Right atrium auricular region (tissue), 2 donors: Measurements from ENCODE around the gene NEU1. TPM values are rescaled to one million over a fixed set of nuclear protein-coding genes. Genes with fewer than 3 reads are reported as not detected.

Experiments used
- DNase-seq: peaks from one replicate; pipeline ENCODE4 v3.0.0-alpha.2; 2019; ENCODE audit warnings: low spot score
- H3K27ac ChIP-seq, 2 donors: fragments of 200-600 bp; sonication (generic); 1 replicate in 1 of 2; 2 replicates in 1 of 2; pipeline ENCODE4 v1.5.1; 2016 to 2019
- H3K27me3 ChIP-seq, 2 donors: fragments of 200-600 bp; sonication (generic); one replicate each; pipeline versions ENCODE4 v1.5.1 to v1.6.0; 2017 to 2019
- H3K36me3 ChIP-seq: fragments of 200-600 bp; sonication (generic); one replicate; pipeline ENCODE4 v1.5.1; 2016
- H3K4me1 ChIP-seq, 2 donors: fragments of 200-600 bp; sonication (generic); one replicate each; pipeline versions ENCODE4 v1.5.1 to v1.6.0; 2017 to 2019
- H3K4me3 ChIP-seq, 2 donors: fragments of 200-600 bp; sonication (generic); 1 replicate in 1 of 2; 2 replicates in 1 of 2; pipeline ENCODE4 v1.5.1; 2017 to 2019; ENCODE audit warnings: mild to moderate bottlenecking in 1 of 2, moderate library complexity in 1 of 2
- H3K9me3 ChIP-seq, 2 donors: fragments of 200-600 bp; sonication (generic); one replicate each; pipeline ENCODE4 v1.5.1; 2019
- CTCF ChIP-seq, 2 donors: fragments of 200-600 bp; sonication (generic); IDR thresholded peaks; one replicate each; pipeline ENCODE4 v1.5.1; 2019; ENCODE audit warnings: antibody characterized with exemption in 2 of 2
- total RNA-seq, 2 donors: library from RNA; depleted of rRNA; stranded (reverse); fragments of >200 nt; gene quantifications; one replicate each; pipeline ENCODE4 v1.1.0, GENCODE V29; 2016

NEU1 gene
- total RNA-seq, 2 donors from 2014 or later, result 28.0 to 37.7 TPM

- Histone ChIP-seq H3K9me3 (no peaks in the 10 kb centered on the region), H3K27me3 (no peaks in the 10 kb centered on the region), H3K4me3 (no peak overlapping the region), H3K27ac (no peak overlapping the region), H3K4me1 (no peaks in the 10 kb centered on the region), H3K36me3 (peaks cover 52% of the 10 kb centered on the region)
- DNase-seq, result no peak
- no peak for TF ChIP-seq CTCF (IDR thresholded peaks at IDR 0.05)
Observed at GRCh38 chr6:31881136-31881859, 18.7 kb upstream of the NEU1 start.

GRCh38 chr6:31880616-31881015, 18.0 kb upstream of the NEU1 start:
- no peak overlapping the region for H3K27ac ChIP-seq
- TF ChIP-seq CTCF (IDR thresholded peaks at IDR 0.05), result no peak
- peaks cover 52% of the 10 kb centered on the region for H3K36me3 ChIP-seq
- H3K27me3 ChIP-seq, result no peaks in the 10 kb centered on the region
- H3K4me3 ChIP-seq, result no peak overlapping the region
- no peak for DNase-seq
- H3K4me1 ChIP-seq, result no peaks in the 10 kb centered on the region
- H3K9me3 ChIP-seq, result no peaks in the 10 kb centered on the region

GRCh38 chr6:31879901-31880300, 17.3 kb upstream of the NEU1 start:
- H3K27me3 ChIP-seq, result no peaks in the 10 kb centered on the region
- peaks cover 52% of the 10 kb centered on the region for H3K36me3 ChIP-seq
- H3K9me3 ChIP-seq, result no peaks in the 10 kb centered on the region
- TF ChIP-seq CTCF (IDR thresholded peaks at IDR 0.05), result no peak
- no peak for DNase-seq
- H3K27ac ChIP-seq, result no peak overlapping the region
- no peak overlapping the region for H3K4me3 ChIP-seq
- H3K4me1 ChIP-seq, result no peaks in the 10 kb centered on the region

- H3K4me1 ChIP-seq, result no peaks in the 10 kb centered on the region
- DNase-seq, result no peak
- no peaks in the 10 kb centered on the region for H3K9me3 ChIP-seq
- no peak for TF ChIP-seq CTCF (IDR thresholded peaks at IDR 0.05)
- H3K36me3 ChIP-seq, result peaks cover 44% of the 10 kb centered on the region
- H3K4me3 ChIP-seq, result no peak overlapping the region
- H3K27me3 ChIP-seq, result no peaks in the 10 kb centered on the region
- H3K27ac ChIP-seq, result no peak overlapping the region
Observed at GRCh38 chr6:31879143-31879542, 16.5 kb upstream of the NEU1 start.

- Histone ChIP-seq H3K36me3 (peaks cover 40% of the 10 kb centered on the region), H3K27me3 (no peaks in the 10 kb centered on the region), H3K27ac (no peak within 1 kb of the TSS), H3K4me3 (no peak within 1 kb of the TSS), H3K4me1 (no peaks in the 10 kb centered on the region), H3K9me3 (no peaks in the 10 kb centered on the region)
- no peak for TF ChIP-seq CTCF (IDR thresholded peaks at IDR 0.05)
- no peak for DNase-seq
Observed at GRCh38 chr6:31878726-31879125, 16.1 kb upstream of the NEU1 start, which contains the start of gene SLC44A4. TSS of gene SLC44A4 (minus strand) at chr6:31878997. CDS start at chr6:31878980, 17 bp downstream.

GRCh38 chr6:31878222-31878621, 15.6 kb upstream of the NEU1 start:
- TF ChIP-seq CTCF (IDR thresholded peaks at IDR 0.05), result no peak
- H3K36me3 ChIP-seq, result peaks cover 35% of the 10 kb centered on the region
- no peak overlapping the region for H3K27ac ChIP-seq
- H3K9me3 ChIP-seq, result no peaks in the 10 kb centered on the region
- no peaks in the 10 kb centered on the region for H3K27me3 ChIP-seq
- no peak overlapping the region for H3K4me3 ChIP-seq
- DNase-seq, result no peak
- H3K4me1 ChIP-seq, result no peaks in the 10 kb centered on the region
